ENCODE measurements around the gene ITPKB. TPM values are rescaled to one million over a fixed set of nuclear protein-coding genes. Genes with fewer than 3 reads are reported as not detected.

Gene ITPKB
- total RNA-seq, 1 experiment from 2014 or later: 4.0 TPM

DNA sequence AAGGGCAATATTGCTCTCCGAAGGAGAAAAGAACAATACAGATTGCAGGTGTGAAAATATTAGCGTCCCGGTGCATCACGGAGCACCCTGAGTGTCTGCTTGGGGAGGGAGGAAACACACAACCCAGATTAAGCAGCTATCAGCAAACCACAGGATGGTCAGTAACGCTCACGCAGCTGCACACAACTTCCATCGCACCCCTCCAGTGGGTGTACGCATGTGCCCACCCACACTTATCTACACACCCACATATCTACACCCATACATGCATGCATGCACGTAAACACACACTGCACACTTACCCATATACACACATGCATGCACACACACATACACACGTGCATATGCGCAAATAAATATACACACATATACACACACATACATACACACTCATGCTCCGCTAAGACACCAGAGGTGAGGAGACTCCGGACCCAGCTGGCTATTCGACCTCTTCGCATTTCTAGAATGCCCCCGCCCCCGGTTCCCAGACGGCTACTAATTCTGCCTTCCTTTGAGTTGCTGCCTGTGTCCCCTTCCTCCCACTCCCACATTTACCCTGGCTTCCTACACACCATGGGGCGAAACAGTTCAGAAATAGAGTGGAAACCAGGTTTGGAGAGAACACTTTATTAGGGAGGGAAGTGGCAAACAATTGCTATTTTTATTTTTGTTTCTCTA lies 26.2 kb downstream of the ITPKB start:
- Histone ChIP-seq H3K27me3 (replicated peaks) (no peaks in the 10 kb centered on the region), H3K4me3 (no peak overlapping the region), H3K9me3 (replicated peaks) (no peaks in the 10 kb centered on the region), H3K4me1 (replicated peaks) (peaks cover 16% of the 10 kb centered on the region), H3K27ac (no peak overlapping the region), H3K36me3 (no peaks in the 10 kb centered on the region)
- no peak for DNase-seq (ENCODE audit: low read depth in 1 of 2, low spot score in 2 of 2)

DNA sequence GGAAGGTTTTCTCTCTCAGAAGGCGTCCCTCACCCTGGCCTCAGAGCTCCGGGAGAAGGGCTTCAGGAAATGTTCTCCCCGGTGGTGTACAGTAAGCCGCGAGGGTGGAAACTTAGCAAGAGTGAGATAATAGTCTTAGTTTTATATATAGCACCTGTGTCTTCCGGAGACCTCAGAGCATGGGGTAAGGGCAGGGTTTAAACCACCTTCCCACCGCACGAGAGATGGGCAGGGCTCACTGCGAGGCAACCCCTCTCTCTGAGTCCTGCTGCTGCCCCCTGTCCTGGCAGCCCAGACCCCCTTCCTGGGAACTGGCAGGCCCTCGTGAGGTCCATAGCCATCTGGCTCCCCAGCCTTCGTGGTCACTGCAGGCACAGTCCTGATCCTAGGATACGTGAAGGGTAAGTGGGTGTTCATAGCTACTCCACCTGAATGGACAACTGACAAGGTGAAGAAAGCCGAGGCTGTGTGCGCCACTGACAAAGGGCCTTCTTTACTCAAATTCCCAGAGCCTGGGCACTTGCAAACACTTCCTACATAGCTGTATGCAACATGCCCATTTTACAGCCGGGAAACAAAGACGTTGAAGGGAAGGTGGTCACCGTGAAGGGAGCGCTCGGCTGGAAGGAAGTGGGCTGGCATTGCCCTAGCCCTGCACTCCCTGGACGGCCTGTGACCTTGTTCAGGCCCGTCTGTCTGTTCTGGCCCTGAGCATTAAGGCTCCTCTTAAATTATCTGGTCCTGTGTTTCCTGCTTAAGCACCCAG lies 26.9 kb downstream of the ITPKB start:
- DNase-seq (ENCODE audit: low read depth in 1 of 2, low spot score in 2 of 2): no peak
- Histone ChIP-seq H3K27ac (no peak overlapping the region), H3K27me3 (replicated peaks) (no peaks in the 10 kb centered on the region), H3K9me3 (replicated peaks) (no peaks in the 10 kb centered on the region), H3K4me3 (no peak overlapping the region), H3K4me1 (replicated peaks) (peaks cover 9% of the 10 kb centered on the region), H3K36me3 (no peaks in the 10 kb centered on the region)

DNA sequence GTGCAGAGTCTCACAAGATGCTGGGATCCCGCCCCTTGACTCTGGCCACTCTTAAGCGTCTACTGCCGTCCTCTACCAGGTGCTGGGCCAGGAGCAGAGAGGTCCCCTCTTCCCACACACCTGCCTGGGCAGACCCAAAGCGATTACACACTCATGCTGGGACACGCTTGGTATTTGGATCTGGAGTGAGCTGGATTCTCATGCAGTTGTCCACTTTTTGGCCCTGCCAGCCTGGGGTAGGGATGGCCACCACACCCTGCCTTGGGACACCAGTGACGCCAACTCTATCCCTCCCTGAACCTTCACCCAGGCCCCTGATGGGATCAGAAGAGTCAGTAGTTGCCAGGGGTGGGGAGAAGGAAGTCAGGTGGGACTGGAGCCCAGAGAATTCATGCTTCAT lies 28.6 kb downstream of the ITPKB start:
- no peak for DNase-seq (ENCODE audit: low read depth in 1 of 2, low spot score in 2 of 2)
- Histone ChIP-seq H3K4me3 (no peak overlapping the region), H3K9me3 (replicated peaks) (no peaks in the 10 kb centered on the region), H3K36me3 (no peaks in the 10 kb centered on the region), H3K27ac (no peak overlapping the region), H3K27me3 (replicated peaks) (no peaks in the 10 kb centered on the region), H3K4me1 (replicated peaks) (peaks cover 5% of the 10 kb centered on the region; the same call in 1 of the 2 replicates)

DNA sequence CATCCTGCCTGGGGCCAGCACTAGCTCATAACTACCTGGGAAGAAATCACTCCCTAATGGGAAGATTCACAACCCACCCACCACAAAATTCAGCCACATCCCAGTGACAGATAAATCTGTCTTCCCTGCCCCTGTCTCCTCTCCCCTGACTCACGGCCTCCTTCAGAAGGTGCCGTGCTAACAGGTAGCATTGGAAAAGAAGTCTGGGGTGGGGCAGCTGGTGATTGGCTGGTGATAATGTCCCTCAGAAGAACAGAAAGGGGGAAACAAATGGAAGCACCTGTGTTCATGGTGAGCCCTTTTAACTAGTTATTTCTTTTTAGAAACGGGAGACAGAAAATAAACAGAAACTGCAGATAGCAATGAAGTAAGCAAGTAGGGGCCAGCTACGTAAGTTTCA lies 29.1 kb downstream of the ITPKB start:
- H3K4me1 ChIP-seq (replicated peaks): peaks cover 5% of the 10 kb centered on the region; the same call in 1 of the 2 replicates
- no peak overlapping the region for H3K27ac ChIP-seq
- H3K27me3 ChIP-seq (replicated peaks): no peaks in the 10 kb centered on the region
- no peak for DNase-seq (ENCODE audit: low read depth in 1 of 2, low spot score in 2 of 2)
- H3K4me3 ChIP-seq: no peak overlapping the region
- no peaks in the 10 kb centered on the region for H3K36me3 ChIP-seq
- no peaks in the 10 kb centered on the region for H3K9me3 ChIP-seq (replicated peaks)

DNA sequence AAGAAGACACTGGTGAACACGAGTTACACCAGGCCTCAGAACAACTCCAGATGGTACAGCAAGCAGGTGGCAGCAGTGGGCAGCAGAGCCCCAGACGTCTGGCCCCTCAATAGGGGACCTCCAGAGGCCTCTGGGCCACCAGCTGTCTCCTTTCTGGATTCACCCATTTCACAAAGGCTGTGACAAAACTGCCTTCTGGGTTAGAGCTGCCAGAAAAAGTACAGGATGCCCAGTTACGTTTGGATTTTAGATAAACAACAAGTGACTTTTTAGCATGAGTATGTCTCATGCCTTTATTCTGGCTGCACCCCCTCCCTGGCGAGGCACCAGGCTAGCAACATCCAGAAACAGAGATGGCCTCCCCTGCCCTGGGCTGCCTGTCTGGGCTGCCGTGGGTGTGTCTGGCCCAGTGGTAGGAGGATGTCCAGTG lies 30.1 kb downstream of the ITPKB start:
- H3K36me3 ChIP-seq: no peaks in the 10 kb centered on the region
- H3K9me3 ChIP-seq (replicated peaks): no peaks in the 10 kb centered on the region
- no peak for DNase-seq (ENCODE audit: low read depth in 1 of 2, low spot score in 2 of 2)
- H3K27me3 ChIP-seq (replicated peaks): no peaks in the 10 kb centered on the region
- peaks cover 6% of the 10 kb centered on the region for H3K4me1 ChIP-seq (replicated peaks)
- H3K4me3 ChIP-seq: no peak overlapping the region
- H3K27ac ChIP-seq: no peak overlapping the region

DNA sequence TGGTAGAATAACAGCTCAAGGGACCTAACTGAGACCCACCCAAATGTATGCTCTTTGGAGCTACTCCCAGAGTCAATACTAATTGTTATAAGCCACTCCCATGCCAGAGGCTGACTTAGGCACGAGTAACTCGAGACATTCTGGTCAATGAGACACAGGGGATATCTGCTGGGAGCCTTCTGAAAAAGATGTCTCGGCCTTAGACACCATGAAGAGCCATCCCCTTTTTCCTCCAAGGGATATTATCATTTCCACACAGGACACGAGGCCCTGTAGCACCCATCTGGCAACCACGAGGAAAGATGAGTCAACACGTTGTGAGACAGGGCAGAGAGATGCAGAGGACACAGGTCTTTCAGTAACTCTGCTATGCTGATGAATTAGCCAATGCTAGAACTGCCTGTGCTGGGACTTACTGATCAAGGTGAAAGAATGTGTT lies 30.7 kb downstream of the ITPKB start:
- Histone ChIP-seq H3K27me3 (replicated peaks) (no peaks in the 10 kb centered on the region), H3K27ac (no peak overlapping the region), H3K4me3 (no peak overlapping the region), H3K36me3 (0 out of 2 replicates have a peak, but pooled peaks cover 1% of the 10 kb centered on the region), H3K4me1 (replicated peaks) (peaks cover 12% of the 10 kb centered on the region), H3K9me3 (replicated peaks) (no peaks in the 10 kb centered on the region)
- DNase-seq (ENCODE audit: low read depth in 1 of 2, low spot score in 2 of 2): no peak

DNA sequence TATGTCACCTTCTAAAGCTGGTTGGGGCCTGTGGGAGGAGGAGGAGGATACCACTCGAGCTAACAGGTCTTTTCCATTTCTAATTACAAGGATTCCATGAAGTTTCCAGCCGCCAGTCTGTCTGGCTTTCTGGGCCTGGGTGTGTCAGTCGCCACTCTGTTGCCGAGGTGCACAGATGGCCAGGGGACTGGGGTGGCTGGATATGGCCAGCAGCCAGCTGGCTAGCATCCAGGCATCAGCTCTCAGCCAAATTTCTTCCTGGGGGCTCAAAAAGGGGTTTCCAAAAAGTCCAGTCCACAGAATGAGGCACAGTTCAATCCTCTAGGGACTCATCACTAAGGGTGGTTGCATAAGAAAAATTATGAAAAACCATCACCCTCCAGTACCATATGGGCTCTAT lies 32.4 kb downstream of the ITPKB start:
- no peak overlapping the region for H3K4me3 ChIP-seq
- no peaks in the 10 kb centered on the region for H3K9me3 ChIP-seq (replicated peaks)
- DNase-seq (ENCODE audit: low read depth in 1 of 2, low spot score in 2 of 2): no peak
- no peaks in the 10 kb centered on the region for H3K27me3 ChIP-seq (replicated peaks)
- 0 out of 2 replicates have a peak, but pooled peaks cover 3% of the 10 kb centered on the region for H3K36me3 ChIP-seq
- peaks cover 29% of the 10 kb centered on the region for H3K4me1 ChIP-seq (replicated peaks)
- H3K27ac ChIP-seq: no peak overlapping the region

DNA sequence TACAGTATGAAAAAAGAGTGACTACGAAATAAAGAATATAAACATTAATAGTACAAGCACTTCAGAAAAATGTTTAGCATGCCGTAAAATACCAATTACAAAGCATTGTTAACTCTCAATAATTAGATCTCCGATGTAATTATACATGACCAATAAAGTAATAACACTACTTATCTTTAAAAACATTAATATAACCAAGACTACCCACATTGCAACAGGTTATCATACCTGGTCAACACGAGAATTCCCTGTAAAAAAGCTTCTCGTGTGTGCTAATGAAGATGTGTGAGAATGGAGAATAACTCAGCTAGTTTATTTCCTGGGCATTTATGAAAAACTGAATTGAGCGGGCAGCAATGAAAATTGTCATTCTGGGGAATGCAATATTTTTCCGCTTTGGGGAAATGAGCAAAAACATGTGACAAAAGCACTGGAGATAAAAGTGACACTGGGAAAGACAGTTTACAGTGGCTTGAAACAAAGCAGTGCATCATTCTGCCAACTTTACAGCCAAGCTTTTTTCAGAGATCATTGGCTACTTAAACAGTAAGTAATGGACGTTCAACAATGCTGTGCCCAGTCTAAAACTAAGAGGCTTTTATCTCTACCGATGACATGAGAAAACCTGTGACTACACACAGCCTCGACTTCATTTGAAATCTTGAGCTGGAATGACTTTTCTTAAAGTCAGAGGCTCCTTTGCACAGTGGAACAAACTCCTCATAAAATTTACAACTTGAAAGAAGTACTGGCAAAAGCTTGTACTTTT lies 34.7 kb downstream of the ITPKB start:
- H3K9me3 ChIP-seq (replicated peaks): no peaks in the 10 kb centered on the region
- no peak overlapping the region for H3K27ac ChIP-seq
- H3K4me3 ChIP-seq: no peak overlapping the region
- no peak for DNase-seq (ENCODE audit: low read depth in 1 of 2, low spot score in 2 of 2)
- H3K36me3 ChIP-seq: 0 out of 2 replicates have a peak, but pooled peaks cover 3% of the 10 kb centered on the region
- no peaks in the 10 kb centered on the region for H3K27me3 ChIP-seq (replicated peaks)
- peaks cover 30% of the 10 kb centered on the region for H3K4me1 ChIP-seq (replicated peaks)

DNA sequence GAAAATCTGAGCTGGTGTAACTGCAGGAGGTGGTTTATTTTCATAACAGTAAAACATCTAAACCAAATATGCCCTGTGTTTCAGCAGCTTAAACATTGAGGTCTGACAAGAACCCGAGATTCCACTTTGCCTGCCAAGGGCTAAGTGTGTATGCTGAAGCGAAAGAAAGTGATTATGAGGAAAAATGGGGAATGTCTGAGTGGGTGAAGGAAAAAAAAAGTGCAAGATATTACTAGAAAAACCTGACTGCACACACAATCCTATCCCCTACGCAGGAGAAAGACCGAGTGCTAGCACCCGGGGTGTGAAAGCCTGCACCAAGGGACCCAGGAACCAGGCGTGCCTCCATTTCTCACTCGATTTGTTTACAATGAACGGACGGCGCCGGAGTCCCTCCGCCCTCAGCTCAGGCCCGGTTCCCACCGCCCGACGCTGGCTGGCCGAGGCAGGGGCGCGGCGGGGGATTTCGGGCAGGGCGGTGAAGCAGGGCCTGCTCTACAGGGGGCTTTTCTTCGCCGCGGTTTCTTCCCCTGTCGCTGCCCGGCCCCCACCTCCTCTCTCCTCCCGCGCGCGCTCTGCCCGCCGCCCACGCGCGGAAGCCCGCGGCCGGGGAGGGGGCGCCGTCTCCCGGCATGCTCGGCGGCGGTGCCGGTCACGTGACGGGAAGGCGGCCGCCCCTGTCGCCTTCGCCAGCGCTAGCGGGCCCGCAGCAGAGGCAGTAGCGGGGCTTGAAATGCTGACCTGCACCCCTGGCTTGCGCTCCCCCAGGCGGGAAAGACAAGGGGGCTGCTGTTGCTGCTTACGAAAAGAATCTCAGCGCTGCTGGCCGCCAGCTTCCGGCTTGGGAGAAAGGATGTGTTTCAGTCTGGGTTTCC lies 35.9 kb downstream of the ITPKB start:
- Histone ChIP-seq H3K4me1 (replicated peaks) (peaks cover 25% of the 10 kb centered on the region), H3K27ac (peak overlapping the region; percentile 94), H3K36me3 (0 out of 2 replicates have a peak, but pooled peaks cover 3% of the 10 kb centered on the region), H3K4me3 (peak overlapping the region; percentile 56), H3K9me3 (replicated peaks) (no peaks in the 10 kb centered on the region), H3K27me3 (replicated peaks) (no peaks in the 10 kb centered on the region)
- DNase-seq (ENCODE audit: low read depth in 1 of 2, low spot score in 2 of 2): peak; percentile 59 to 86

DNA sequence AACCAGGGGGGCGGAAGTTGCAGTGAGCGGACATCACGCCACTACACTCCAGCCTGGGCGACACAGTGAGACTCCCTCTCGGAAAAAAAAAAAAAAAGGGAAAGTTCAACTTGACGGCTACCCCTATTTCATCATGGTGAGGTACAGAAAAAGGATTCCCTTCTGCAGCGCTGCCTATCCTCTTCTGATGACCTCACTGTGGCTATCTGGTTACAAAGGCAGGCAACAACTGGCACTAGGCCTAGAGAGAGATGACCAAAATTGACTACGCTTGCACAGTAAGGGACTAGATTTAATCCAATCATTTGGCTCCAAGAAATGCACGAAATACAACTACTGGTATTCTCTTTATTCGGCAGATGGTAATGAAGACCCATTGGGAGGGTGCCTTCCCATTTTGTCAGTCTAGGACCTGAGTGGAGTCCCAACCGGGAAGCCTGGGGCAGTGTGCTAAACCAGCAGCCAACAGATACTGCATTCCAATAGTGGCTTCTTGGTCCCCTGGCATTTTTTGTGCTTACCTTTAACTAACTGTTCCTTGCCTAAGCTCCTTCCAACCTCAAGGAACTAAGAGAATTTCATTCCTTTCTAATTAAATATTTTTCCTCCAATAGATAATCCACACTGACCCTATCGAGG lies 36.6 kb downstream of the ITPKB start:
- Histone ChIP-seq H3K36me3 (0 out of 2 replicates have a peak, but pooled peaks cover 3% of the 10 kb centered on the region), H3K27me3 (replicated peaks) (no peaks in the 10 kb centered on the region), H3K4me3 (peak overlapping the region; percentile 56), H3K9me3 (replicated peaks) (no peaks in the 10 kb centered on the region), H3K27ac (peak overlapping the region; percentile 94), H3K4me1 (replicated peaks) (peaks cover 25% of the 10 kb centered on the region)
- no peak for DNase-seq (ENCODE audit: low read depth in 1 of 2, low spot score in 2 of 2)

DNA sequence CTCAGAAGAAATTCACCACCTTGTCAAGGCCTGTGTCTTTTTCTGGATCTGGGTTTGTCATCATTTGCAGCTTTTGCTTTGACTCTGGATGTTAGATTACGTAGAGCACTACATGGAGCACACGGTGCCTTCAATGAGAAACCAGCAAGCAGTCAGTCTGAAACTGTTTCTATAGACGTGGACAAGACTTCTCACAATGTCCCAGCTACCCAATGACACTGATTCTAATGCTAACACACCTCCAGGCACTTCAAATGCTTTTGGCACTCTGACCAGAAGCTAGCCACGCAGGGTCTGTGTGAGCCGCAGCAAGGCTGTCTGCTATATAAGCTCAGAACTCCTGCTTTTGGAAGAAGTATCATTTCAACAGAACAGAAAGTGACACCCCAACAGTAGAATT lies 38.2 kb downstream of the ITPKB start:
- 0 out of 2 replicates have a peak, but pooled peaks cover 3% of the 10 kb centered on the region for H3K36me3 ChIP-seq
- no peak for DNase-seq (ENCODE audit: low read depth in 1 of 2, low spot score in 2 of 2)
- H3K9me3 ChIP-seq (replicated peaks): no peaks in the 10 kb centered on the region
- H3K27ac ChIP-seq: no peak overlapping the region
- no peak overlapping the region for H3K4me3 ChIP-seq
- no peaks in the 10 kb centered on the region for H3K27me3 ChIP-seq (replicated peaks)
- peaks cover 25% of the 10 kb centered on the region for H3K4me1 ChIP-seq (replicated peaks)

DNA sequence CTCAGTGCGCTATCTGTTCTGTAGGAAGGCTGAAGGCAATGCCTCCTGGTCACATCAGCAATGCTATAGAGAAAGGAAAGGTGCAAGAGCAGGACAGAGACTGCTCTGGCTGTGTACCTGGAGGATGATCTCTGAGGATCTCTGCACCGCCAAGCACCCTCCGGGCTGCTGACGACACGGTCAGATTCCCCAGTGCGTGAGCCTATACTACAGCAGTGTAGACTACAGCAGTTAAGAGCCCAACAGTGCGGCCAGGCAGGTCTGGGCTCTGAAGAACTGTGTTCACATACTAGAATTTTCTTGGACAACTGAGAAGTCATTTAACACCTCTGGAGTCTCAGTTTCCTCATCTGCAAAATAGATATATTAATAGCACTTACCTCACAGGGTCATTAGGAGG lies 39.9 kb downstream of the ITPKB start:
- Histone ChIP-seq H3K9me3 (replicated peaks) (no peaks in the 10 kb centered on the region), H3K4me3 (no peak overlapping the region), H3K36me3 (0 out of 2 replicates have a peak, but pooled peaks cover 3% of the 10 kb centered on the region), H3K4me1 (replicated peaks) (peaks cover 25% of the 10 kb centered on the region), H3K27ac (no peak overlapping the region), H3K27me3 (replicated peaks) (no peaks in the 10 kb centered on the region)
- no peak for DNase-seq (ENCODE audit: low read depth in 1 of 2, low spot score in 2 of 2)

Measured in SJSA1 (cell line).